Neural cell (in vitro differentiated cells): Measurements from ENCODE around the gene DCBLD1.

Experiments
- EP300 ChIP-seq: fragments of 450-650 bp; conservative IDR thresholded peaks from 2 replicates; pipeline ENCODE4 v1.6.1; 2014; ENCODE audit warnings: antibody characterized with exemption, mild to moderate bottlenecking, moderate library complexity; ENCODE audit not compliant: poor library complexity, severe bottlenecking
- EZH2 ChIP-seq: fragments of 200-600, 300-800 bp; shearing (Covaris generic), sonication (generic); IDR thresholded peaks from 2 replicates; pipeline ENCODE4 v1.6.1; 2014; ENCODE audit warnings: antibody characterized with exemption, low read length, borderline replicate concordance, mild to moderate bottlenecking; ENCODE audit not compliant: insufficient read depth, poor library complexity, severe bottlenecking
- POLR2AphosphoS5 ChIP-seq: IDR thresholded peaks from 2 replicates; pipeline ENCODE4 v1.6.1; 2012
- RAD21 ChIP-seq: fragments of 450-650 bp; conservative IDR thresholded peaks from 2 replicates; pipeline ENCODE4 v1.6.1; 2014; ENCODE audit warnings: antibody characterized with exemption, mild to moderate bottlenecking, moderate library complexity
- SMC3 ChIP-seq: fragments of 450-650 bp; conservative IDR thresholded peaks from 2 replicates; pipeline ENCODE4 v1.6.1; 2014; ENCODE audit warnings: antibody characterized with exemption, mild to moderate bottlenecking, moderate library complexity; ENCODE audit not compliant: poor library complexity
- TAF1 ChIP-seq: IDR thresholded peaks from 2 replicates; pipeline ENCODE4 v1.6.1; 2012; ENCODE audit warnings: low read depth
- TF ChIP-seq, protein P1 (sequence below): fragments of 450-650 bp; IDR thresholded peaks from 2 replicates; pipeline ENCODE4 v1.5.1; 2014; ENCODE audit warnings: antibody characterized with exemption, mild to moderate bottlenecking, moderate library complexity; ENCODE audit not compliant: poor library complexity, severe bottlenecking
- TF ChIP-seq, protein P2 (sequence below): IDR thresholded peaks from 2 replicates; pipeline ENCODE4 v1.6.1; 2012; ENCODE audit warnings: borderline replicate concordance

DNA sequence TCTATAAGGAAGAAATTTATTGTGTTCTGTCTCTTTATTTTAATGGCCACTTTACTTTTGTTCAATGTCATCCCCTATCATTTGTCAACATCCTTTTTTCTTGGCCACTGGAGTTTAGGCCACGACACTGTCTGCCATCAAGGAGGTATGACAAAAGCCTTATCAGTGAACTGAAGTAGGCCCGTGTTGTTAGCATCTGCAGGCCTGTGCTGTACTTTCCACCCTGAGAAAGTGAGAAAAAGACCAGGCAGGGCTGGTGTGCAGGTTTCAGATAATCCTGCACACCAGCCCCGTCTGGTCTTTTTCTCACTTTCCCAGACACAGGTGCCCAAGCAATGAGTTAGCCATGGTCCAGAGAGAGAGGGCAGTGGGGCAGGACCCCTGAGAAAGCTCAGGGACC is 62.2 kb downstream of the DCBLD1 start:
- TF ChIP-seq POLR2AphosphoS5 (no peak), EP300 (no peak), SMC3 (no peak), EZH2 (no peak), TAF1 (no peak), RAD21 (no peak)
- TF ChIP-seq, protein P1, sequence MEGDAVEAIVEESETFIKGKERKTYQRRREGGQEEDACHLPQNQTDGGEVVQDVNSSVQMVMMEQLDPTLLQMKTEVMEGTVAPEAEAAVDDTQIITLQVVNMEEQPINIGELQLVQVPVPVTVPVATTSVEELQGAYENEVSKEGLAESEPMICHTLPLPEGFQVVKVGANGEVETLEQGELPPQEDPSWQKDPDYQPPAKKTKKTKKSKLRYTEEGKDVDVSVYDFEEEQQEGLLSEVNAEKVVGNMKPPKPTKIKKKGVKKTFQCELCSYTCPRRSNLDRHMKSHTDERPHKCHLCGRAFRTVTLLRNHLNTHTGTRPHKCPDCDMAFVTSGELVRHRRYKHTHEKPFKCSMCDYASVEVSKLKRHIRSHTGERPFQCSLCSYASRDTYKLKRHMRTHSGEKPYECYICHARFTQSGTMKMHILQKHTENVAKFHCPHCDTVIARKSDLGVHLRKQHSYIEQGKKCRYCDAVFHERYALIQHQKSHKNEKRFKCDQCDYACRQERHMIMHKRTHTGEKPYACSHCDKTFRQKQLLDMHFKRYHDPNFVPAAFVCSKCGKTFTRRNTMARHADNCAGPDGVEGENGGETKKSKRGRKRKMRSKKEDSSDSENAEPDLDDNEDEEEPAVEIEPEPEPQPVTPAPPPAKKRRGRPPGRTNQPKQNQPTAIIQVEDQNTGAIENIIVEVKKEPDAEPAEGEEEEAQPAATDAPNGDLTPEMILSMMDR = no peak
- TF ChIP-seq, protein P2, sequence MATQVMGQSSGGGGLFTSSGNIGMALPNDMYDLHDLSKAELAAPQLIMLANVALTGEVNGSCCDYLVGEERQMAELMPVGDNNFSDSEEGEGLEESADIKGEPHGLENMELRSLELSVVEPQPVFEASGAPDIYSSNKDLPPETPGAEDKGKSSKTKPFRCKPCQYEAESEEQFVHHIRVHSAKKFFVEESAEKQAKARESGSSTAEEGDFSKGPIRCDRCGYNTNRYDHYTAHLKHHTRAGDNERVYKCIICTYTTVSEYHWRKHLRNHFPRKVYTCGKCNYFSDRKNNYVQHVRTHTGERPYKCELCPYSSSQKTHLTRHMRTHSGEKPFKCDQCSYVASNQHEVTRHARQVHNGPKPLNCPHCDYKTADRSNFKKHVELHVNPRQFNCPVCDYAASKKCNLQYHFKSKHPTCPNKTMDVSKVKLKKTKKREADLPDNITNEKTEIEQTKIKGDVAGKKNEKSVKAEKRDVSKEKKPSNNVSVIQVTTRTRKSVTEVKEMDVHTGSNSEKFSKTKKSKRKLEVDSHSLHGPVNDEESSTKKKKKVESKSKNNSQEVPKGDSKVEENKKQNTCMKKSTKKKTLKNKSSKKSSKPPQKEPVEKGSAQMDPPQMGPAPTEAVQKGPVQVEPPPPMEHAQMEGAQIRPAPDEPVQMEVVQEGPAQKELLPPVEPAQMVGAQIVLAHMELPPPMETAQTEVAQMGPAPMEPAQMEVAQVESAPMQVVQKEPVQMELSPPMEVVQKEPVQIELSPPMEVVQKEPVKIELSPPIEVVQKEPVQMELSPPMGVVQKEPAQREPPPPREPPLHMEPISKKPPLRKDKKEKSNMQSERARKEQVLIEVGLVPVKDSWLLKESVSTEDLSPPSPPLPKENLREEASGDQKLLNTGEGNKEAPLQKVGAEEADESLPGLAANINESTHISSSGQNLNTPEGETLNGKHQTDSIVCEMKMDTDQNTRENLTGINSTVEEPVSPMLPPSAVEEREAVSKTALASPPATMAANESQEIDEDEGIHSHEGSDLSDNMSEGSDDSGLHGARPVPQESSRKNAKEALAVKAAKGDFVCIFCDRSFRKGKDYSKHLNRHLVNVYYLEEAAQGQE = no peak
